Lower leg skin (tissue), 3 donors: ENCODE results near the gene MAD1L1.

ENCODE experiments used
- CTCF ChIP-seq, 3 donors: fragments of 450-650 bp; IDR thresholded peaks; one replicate each; pipeline ENCODE4 v1.5.1; 2016; ENCODE audit warnings: antibody characterized with exemption in 3 of 3, mild to moderate bottlenecking in 3 of 3, moderate library complexity in 2 of 3
- POLR2A ChIP-seq, 2 donors: fragments of 450-650 bp; IDR thresholded peaks; one replicate each; pipeline ENCODE4 v1.6.1; 2016 to 2017; ENCODE audit warnings: antibody characterized with exemption in 2 of 2, mild to moderate bottlenecking in 1 of 2, moderate library complexity in 1 of 2

GRCh38 chr7:1912593-1913465, 319.9 kb downstream of the MAD1L1 start:
- TF ChIP-seq CTCF (IDR thresholded peaks at IDR 0.05): no peak
- TF ChIP-seq POLR2A (IDR thresholded peaks at IDR 0.05): no peak
